ENCODE data around the gene EIF4A3.

EIF4A3 gene

GRCh38 chr17:80101011-80101945 lies 45.6 kb downstream of the EIF4A3 start, which contains the start of gene GAA:
Gene GAA, plus strand, starts transcription at chr17:80101581. Its CDS starts 3,006 bp downstream, at chr17:80104587.
- Histone ChIP-seq H3K4me2 (ENCODE audit: low read length) (peak within 1 kb of the TSS; percentile 100), H3K4me1 (ENCODE audit: insufficient read depth, low read length, severe bottlenecking) (peaks cover 16% of the 10 kb centered on the region), H3K27ac (ENCODE audit: low read depth, low read length, poor library complexity, severe bottlenecking) (no peak within 1 kb of the TSS)

GRCh38 chr17:80100035-80100323 lies 46.9 kb downstream of the EIF4A3 start:
- Histone ChIP-seq H3K4me2 (ENCODE audit: low read length) (no peak overlapping the region), H3K4me1 (ENCODE audit: insufficient read depth, low read length, severe bottlenecking) (peaks cover 16% of the 10 kb centered on the region), H3K27ac (ENCODE audit: low read depth, low read length, poor library complexity, severe bottlenecking) (no peak overlapping the region), H4K20me1 (ENCODE audit: insufficient read depth, low read length) (no peaks in the 10 kb centered on the region), H3K9me2 (ENCODE audit: low read depth, low read length) (no peaks in the 10 kb centered on the region), H3K79me2 (ENCODE audit: insufficient read depth, low read length) (no peaks in the 10 kb centered on the region), H3K4me3 (ENCODE audit: low read depth, low read length, poor library complexity, severe bottlenecking) (no peak overlapping the region), H2AFZ (ENCODE audit: low read length) (no peak overlapping the region), H3K9ac (ENCODE audit: low read length) (no peak overlapping the region), H3K9me3 (ENCODE audit: low read length) (no peaks in the 10 kb centered on the region), H3K36me3 (ENCODE audit: insufficient read depth, low read length) (no peaks in the 10 kb centered on the region), H3K27me3 (ENCODE audit: insufficient read depth, low read length) (no peaks in the 10 kb centered on the region), H3F3A (ENCODE audit: insufficient read depth, low read length) (no peaks in the 10 kb centered on the region)
- TF ChIP-seq EZH2 (IDR thresholded peaks at IDR 0.05; ENCODE audit: borderline replicate concordance, low read length), result no peak
- no peak for TF ChIP-seq CTCF (IDR thresholded peaks at IDR 0.05; ENCODE audit: low read length)

More at GRCh38 chr17:80101011-80101945, 45.6 kb downstream of the EIF4A3 start, which contains the start of gene GAA:
- no peaks in the 10 kb centered on the region for H3K9me2 ChIP-seq (ENCODE audit: low read depth, low read length)
- peak within 1 kb of the TSS; percentile 89 for H3K9ac ChIP-seq (ENCODE audit: low read length)
- no peaks in the 10 kb centered on the region for H3K79me2 ChIP-seq (ENCODE audit: insufficient read depth, low read length)
- H3F3A ChIP-seq (ENCODE audit: insufficient read depth, low read length), result no peaks in the 10 kb centered on the region
- no peaks in the 10 kb centered on the region for H4K20me1 ChIP-seq (ENCODE audit: insufficient read depth, low read length)
- peaks cover 5% of the 10 kb centered on the region; the same call in 1 of the 2 replicates for H3K27me3 ChIP-seq (ENCODE audit: insufficient read depth, low read length)
- no peaks in the 10 kb centered on the region for H3K9me3 ChIP-seq (ENCODE audit: low read length)
- H3K4me3 ChIP-seq (ENCODE audit: low read depth, low read length, poor library complexity, severe bottlenecking), result peak within 1 kb of the TSS; percentile 87
- TF ChIP-seq EZH2 (IDR thresholded peaks at IDR 0.05; ENCODE audit: borderline replicate concordance, low read length) (no peak), CTCF (IDR thresholded peaks at IDR 0.05; ENCODE audit: low read length) (peak; percentile 58)
- no peaks in the 10 kb centered on the region for H3K36me3 ChIP-seq (ENCODE audit: insufficient read depth, low read length)
- peak within 1 kb of the TSS; percentile 48 for H2AFZ ChIP-seq (ENCODE audit: low read length)

GRCh38 chr17:80099291-80100034 lies 47.5 kb downstream of the EIF4A3 start:
- no peaks in the 10 kb centered on the region for H3K36me3 ChIP-seq (ENCODE audit: insufficient read depth, low read length)

More at GRCh38 chr17:80099291-80100034, 47.5 kb downstream of the EIF4A3 start:
- no peaks in the 10 kb centered on the region for H3K9me3 ChIP-seq (ENCODE audit: low read length)
- H3F3A ChIP-seq (ENCODE audit: insufficient read depth, low read length), result no peaks in the 10 kb centered on the region
- H3K27ac ChIP-seq (ENCODE audit: low read depth, low read length, poor library complexity, severe bottlenecking), result no peak overlapping the region
- H3K9me2 ChIP-seq (ENCODE audit: low read depth, low read length), result no peaks in the 10 kb centered on the region
- H3K4me3 ChIP-seq (ENCODE audit: low read depth, low read length, poor library complexity, severe bottlenecking), result no peak overlapping the region
- no peak overlapping the region for H2AFZ ChIP-seq (ENCODE audit: low read length)
- H4K20me1 ChIP-seq (ENCODE audit: insufficient read depth, low read length), result no peaks in the 10 kb centered on the region
- H3K9ac ChIP-seq (ENCODE audit: low read length), result no peak overlapping the region
- H3K79me2 ChIP-seq (ENCODE audit: insufficient read depth, low read length), result no peaks in the 10 kb centered on the region
- H3K4me2 ChIP-seq (ENCODE audit: low read length), result no peak overlapping the region
- peaks cover 16% of the 10 kb centered on the region for H3K4me1 ChIP-seq (ENCODE audit: insufficient read depth, low read length, severe bottlenecking)
- TF ChIP-seq CTCF (IDR thresholded peaks at IDR 0.05; ENCODE audit: low read length), result no peak
- no peak for TF ChIP-seq EZH2 (IDR thresholded peaks at IDR 0.05; ENCODE audit: borderline replicate concordance, low read length)
- H3K27me3 ChIP-seq (ENCODE audit: insufficient read depth, low read length), result no peaks in the 10 kb centered on the region

Data from OCI-LY1 (cell line).